IPS-15b (cell line): ENCODE data around the gene TNNC2.

ENCODE experiments used
- H3K27me3 ChIP-seq: one replicate; pipeline ENCODE4 v1.6.1; 2013; ENCODE audit warnings: low read length; ENCODE audit not compliant: control insufficient read depth, insufficient read depth
- H3K36me3 ChIP-seq: one replicate; pipeline ENCODE4 v1.6.1; 2013; ENCODE audit warnings: low read length; ENCODE audit not compliant: control insufficient read depth, insufficient read depth
- H3K4me1 ChIP-seq: one replicate; pipeline ENCODE4 v1.6.1; 2013; ENCODE audit warnings: mild to moderate bottlenecking, low read length; ENCODE audit not compliant: control insufficient read depth, insufficient read depth
- H3K4me3 ChIP-seq: one replicate; pipeline ENCODE4 v1.5.1; 2013; ENCODE audit warnings: low read depth, low read length
- H3K9ac ChIP-seq: one replicate; pipeline ENCODE4 v1.6.1; 2013; ENCODE audit warnings: low read depth, mild to moderate bottlenecking, low read length
- H3K9me3 ChIP-seq: one replicate; pipeline ENCODE4 v1.6.1; 2013; ENCODE audit warnings: mild to moderate bottlenecking, low read length; ENCODE audit not compliant: control insufficient read depth, insufficient read depth

The TNNC2 gene

DNA sequence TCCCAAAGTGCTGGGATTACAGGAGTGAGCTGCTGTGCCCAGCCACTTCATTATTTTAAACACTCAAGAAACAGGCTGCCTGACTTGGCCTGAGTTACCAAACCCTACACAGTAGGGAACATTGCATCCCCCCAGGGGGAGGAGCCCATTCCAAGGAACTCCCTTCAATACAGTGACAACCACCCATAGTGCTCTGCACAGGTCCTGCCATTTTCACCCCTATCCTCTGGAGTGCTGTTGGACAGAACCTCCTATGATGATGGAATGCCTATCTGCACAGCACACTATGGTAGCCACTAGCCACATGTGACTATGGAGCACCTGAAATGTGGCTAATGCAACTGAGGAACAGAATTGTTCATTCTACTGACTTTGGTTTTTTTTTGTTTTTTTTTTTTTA is 18.3 kb upstream of the TNNC2 start:
- Histone ChIP-seq H3K4me3 (no peak overlapping the region), H3K4me1 (no peaks in the 10 kb centered on the region), H3K27me3 (no peaks in the 10 kb centered on the region), H3K9me3 (no peaks in the 10 kb centered on the region), H3K36me3 (peaks cover 29% of the 10 kb centered on the region), H3K9ac (no peak overlapping the region)

DNA sequence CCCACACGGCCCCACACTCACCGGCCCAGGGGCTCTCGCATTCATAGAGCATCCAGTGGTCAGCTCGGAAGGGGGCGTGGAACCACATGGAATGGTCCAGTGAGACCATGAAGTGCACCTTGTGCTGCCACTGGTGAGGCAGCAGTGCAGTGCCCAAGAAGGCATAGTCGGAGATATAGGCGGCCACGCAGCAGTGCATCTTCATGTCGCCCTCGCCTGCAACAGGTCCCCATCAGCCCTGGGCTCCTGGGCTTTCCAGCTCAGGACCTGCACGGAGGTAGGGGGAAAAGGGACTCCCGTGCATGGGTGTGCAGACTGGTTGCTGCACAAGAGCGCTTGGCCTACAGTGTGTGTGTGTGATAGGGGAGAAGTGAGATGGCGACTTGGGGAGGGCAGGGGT is 16.4 kb upstream of the TNNC2 start:
- no peak overlapping the region for H3K4me3 ChIP-seq
- H3K4me1 ChIP-seq, result no peaks in the 10 kb centered on the region
- peaks cover 29% of the 10 kb centered on the region for H3K36me3 ChIP-seq
- H3K27me3 ChIP-seq, result no peaks in the 10 kb centered on the region
- H3K9ac ChIP-seq, result no peak overlapping the region
- no peaks in the 10 kb centered on the region for H3K9me3 ChIP-seq

DNA sequence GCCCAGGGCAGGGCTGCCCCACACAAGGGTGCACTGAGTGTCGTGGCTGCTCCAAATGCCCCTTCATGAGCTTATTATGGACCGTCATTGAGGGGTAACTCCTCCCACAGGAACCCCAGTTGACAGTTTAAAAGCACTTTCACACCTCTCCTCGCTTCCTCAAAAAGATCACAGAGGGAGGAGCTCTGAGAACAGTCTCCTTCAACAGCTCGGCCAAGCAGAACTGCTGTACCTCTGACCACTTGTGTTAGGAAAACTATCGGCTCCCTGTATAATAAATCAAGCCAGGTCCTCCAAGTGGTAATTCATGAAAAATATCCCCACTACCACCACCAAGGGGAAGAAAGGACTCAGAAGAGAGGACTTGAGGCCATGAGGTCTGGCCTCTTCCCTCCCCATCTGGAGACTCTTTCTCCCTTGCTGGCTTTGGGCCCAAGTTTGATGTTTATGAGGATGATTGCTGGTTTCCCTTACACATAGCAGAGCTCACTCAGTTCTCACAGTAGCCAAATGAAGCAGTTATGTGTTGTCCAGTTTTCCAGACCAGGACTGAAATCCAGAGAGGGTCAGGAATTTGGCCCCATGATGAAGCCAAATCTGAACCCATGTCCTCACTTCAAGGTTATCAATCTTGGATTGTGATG is 15.2 kb upstream of the TNNC2 start:
- Histone ChIP-seq H3K4me3 (no peak overlapping the region), H3K36me3 (peaks cover 29% of the 10 kb centered on the region), H3K9me3 (no peaks in the 10 kb centered on the region), H3K4me1 (no peaks in the 10 kb centered on the region), H3K9ac (no peak overlapping the region), H3K27me3 (no peaks in the 10 kb centered on the region)

DNA sequence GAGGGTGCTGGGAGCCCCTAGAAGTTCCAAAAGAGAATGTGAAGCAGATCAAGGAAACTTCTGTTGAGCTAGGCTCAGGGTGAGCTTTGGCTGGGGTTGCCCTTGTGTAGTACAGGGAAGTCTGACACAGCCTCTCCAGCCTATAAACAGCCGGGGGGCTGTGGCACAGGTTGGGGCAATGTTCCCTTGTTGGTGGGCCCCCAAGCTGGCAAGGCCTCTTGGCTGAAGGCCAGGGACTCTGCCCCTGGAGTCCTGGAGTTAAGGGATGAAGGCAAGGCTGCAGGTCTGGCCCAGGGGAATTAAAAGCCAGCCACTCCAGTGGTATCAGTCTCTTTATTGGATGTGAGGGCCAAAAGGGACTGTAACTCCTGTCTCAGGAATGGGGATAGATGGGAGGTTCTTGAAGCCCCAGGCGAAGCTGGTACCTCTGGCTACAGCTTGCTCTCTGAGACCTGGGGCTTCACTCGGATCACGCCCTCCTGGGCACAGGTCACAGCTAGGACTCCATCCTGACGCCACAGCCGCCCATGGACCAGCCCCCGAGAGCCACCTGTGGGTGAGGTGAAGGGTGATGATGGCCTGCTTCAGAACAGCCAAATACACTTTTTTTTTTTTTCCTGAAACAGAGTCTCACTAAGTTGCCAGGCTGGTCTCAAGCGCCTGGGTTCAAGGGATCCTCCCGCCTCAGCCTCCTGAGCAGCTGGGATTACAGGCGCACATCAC is 14.5 kb upstream of the TNNC2 start:
- Histone ChIP-seq H3K4me1 (no peaks in the 10 kb centered on the region), H3K27me3 (no peaks in the 10 kb centered on the region), H3K9ac (no peak overlapping the region), H3K4me3 (no peak overlapping the region), H3K9me3 (no peaks in the 10 kb centered on the region), H3K36me3 (peaks cover 27% of the 10 kb centered on the region)

DNA sequence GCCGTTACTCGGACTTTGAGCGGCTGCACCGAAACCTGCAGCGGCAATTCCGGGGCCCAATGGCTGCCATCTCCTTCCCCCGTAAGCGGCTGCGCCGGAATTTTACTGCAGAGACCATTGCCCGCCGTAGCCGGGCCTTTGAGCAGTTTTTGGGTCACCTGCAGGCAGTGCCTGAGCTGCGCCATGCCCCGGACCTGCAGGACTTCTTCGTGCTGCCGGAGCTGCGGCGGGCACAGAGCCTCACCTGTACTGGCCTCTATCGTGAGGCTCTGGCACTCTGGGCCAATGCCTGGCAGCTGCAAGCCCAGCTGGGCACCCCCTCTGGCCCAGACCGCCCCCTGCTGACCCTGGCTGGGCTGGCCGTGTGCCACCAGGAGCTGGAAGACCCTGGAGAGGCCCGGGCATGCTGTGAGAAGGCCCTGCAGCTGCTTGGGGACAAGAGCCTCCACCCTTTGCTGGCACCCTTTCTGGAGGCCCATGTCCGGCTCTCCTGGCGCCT is 13.6 kb upstream of the TNNC2 start:
- Histone ChIP-seq H3K4me1 (no peaks in the 10 kb centered on the region), H3K36me3 (peaks cover 27% of the 10 kb centered on the region), H3K4me3 (no peak overlapping the region), H3K9me3 (no peaks in the 10 kb centered on the region), H3K9ac (no peak overlapping the region), H3K27me3 (no peaks in the 10 kb centered on the region)

DNA sequence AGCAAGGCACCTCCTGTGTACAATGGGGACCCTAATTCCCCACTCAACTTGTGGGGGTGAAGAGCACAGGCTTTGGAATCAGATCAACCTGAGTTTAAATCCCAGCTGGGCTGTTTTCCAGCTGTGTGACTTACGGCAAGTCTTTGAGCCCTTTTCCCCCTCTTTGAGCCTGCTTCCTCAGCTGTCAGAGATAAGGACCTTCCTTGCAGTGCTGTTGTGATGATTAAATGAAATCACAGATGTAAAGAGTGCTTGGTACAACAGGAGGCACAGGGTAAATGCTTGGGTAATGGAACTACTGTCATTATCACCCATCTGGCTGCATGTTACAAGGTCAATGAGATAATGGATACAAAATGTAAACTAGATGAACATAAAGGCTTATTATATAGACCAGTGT is 9.7 kb upstream of the TNNC2 start:
- Histone ChIP-seq H3K4me3 (no peak overlapping the region), H3K9me3 (no peaks in the 10 kb centered on the region), H3K27me3 (no peaks in the 10 kb centered on the region), H3K4me1 (peaks cover 5% of the 10 kb centered on the region), H3K36me3 (peaks cover 11% of the 10 kb centered on the region), H3K9ac (no peak overlapping the region)

DNA sequence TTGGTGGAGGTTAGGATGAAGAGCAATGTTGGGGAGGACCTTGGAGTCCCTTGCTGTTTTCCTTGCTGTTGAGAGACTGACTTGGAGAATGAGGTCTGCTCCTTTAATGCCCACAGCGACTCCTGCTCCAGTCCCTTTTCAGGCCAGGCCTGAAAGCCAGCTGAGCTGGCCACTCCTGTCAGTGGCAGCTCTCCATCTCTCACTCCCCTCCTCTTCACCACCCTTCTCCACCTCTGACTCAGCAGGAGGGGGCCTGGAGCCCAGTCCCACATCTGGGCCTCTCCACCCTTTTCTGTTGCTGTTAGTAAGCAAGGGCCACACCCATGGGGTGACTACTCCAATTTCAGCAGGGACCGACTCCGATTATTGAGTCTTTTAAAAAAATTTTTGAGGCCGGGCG is 8.7 kb upstream of the TNNC2 start:
- H3K36me3 ChIP-seq, result peaks cover 6% of the 10 kb centered on the region
- H3K9me3 ChIP-seq, result no peaks in the 10 kb centered on the region
- H3K27me3 ChIP-seq, result no peaks in the 10 kb centered on the region
- no peak overlapping the region for H3K9ac ChIP-seq
- H3K4me3 ChIP-seq, result no peak overlapping the region
- H3K4me1 ChIP-seq, result peaks cover 5% of the 10 kb centered on the region

DNA sequence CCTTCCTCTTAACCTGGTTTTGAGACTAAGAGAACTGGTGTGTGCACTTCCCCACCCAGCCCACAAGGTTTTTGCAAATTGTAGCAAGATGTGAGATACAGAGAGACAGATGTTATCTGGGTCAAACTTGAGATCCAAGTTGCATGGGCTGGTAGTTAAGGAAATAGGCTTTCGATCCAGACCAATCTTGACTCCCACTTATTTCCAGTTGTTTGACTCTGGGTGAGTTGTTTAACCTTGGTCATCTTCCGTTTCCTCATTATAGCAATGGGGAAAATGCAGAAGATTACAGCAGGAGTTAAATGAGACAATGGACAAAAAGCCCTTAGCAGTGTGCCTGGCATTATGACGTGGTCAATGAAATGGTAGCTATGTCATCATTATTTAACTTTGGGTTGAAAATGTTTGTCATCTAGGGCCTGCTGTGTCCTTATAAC is 8.2 kb upstream of the TNNC2 start:
- no peaks in the 10 kb centered on the region for H3K9me3 ChIP-seq
- peaks cover 5% of the 10 kb centered on the region for H3K4me1 ChIP-seq
- no peak overlapping the region for H3K9ac ChIP-seq
- H3K36me3 ChIP-seq, result peaks cover 3% of the 10 kb centered on the region
- H3K27me3 ChIP-seq, result no peaks in the 10 kb centered on the region
- H3K4me3 ChIP-seq, result no peak overlapping the region

DNA sequence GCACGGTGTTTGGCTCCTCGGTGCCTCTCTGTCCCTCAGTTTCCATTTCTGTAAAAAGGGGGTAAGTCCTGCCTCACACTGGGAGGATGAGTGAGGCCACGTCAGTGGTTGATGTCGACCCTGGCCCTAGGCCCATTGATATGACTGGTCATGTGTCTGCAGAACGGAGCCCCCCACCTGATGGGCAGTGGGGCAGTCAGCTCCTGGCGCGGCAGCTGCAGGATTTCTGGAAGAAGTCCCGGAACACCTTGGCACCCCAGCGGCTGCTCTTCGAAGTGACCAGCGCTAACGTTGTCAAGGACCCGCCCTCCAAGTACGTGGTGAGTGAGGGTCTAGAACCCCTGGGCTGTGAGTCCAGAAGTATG is 7.7 kb upstream of the TNNC2 start:
- Histone ChIP-seq H3K4me3 (peak overlapping the region; percentile 87), H3K27me3 (no peaks in the 10 kb centered on the region), H3K4me1 (peaks cover 5% of the 10 kb centered on the region), H3K9ac (no peak overlapping the region), H3K36me3 (peaks cover 3% of the 10 kb centered on the region), H3K9me3 (no peaks in the 10 kb centered on the region)

DNA sequence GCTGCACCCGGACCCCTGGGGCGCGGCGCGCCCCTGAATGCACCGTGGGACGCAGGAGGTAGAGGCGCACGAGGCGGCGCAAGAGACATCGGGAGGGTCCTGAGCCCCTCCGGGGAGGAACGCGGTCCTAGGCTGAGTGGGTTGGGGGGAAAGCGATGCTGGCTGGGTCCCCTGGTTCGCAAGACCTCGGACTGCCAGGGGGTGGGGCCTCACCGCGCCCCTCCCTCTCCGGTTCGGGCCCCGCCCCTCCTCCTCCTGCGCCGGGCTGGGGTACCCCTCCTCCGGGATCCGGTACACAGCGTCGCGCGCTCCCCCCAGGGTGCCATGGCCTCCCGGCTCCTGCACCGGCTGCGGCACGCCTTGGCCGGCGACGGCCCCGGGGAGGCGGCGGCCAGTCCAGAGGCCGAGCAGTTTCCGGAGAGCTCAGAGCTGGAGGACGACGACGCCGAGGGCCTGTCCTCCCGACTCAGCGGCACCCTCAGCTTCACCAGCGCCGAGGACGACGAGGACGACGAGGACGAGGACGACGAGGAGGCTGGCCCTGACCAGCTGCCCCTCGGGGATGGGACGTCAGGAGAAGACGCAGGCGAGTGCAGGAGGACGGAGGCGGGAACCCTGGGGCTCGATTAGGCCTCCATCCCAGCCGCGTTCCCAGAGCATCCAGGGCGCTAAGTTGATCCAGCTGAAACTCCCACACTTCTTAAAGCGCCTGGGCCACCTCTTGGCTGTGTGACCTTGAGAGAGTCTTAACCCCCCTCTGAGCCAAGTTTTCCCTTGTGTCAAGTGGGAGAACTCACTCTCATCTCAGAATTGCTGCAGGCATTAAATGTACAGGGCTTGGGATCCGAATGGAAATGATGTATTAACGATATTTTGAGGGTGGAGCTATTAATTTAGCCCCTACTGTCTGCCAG is 7.0 kb upstream of the TNNC2 start:
- peak overlapping the region; percentile 70 for H3K9ac ChIP-seq
- H3K4me1 ChIP-seq, result peaks cover 5% of the 10 kb centered on the region
- no peaks in the 10 kb centered on the region for H3K9me3 ChIP-seq
- peak overlapping the region; percentile 87 for H3K4me3 ChIP-seq
- no peaks in the 10 kb centered on the region for H3K27me3 ChIP-seq
- H3K36me3 ChIP-seq, result peaks cover 3% of the 10 kb centered on the region

DNA sequence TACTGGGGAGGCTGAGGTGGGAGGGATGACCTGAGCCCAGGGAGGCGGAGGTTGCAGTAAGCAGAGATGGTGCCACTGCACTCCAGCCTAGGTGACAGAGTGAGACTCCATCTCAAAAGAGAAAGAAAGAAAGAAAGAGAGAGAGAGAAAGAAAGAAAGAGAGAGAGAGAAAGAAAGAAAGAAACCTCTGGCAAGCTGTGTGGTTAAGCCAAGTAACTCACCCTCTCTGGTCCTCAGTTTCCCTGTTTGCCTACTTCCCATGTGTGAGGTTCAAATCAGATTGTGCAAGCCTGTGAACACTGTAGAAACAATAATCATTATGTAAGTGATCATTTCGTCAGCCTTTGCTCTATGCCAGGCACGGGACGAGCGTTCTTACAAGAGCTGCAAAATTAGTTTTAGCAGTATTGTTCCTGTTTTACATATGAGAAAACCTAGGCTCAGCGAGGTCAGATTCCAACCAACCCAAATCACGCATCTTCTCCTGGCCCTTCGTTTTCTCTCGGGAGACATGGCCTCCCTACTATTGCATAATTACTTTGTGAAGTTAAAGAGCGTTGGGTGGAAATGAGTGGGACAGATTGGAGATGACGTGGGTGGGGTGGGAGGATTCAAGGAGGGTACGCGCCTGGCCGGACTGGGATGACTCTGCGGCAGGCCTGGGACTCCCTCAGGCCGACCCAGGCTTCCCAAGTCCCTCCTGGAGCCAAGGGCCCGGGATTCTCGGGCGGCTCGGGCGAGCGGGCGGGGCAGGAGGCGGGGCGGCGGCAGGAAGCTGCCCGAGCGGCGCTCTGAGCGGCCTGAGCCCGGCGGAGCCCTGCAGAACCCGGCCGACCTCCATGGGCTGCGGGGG is 6.1 kb upstream of the TNNC2 start, which contains the start of gene SNX21:
SNX21 (plus strand) TSS at position 770 of the 853 bp plus-strand sequence. CDS start 121 bp downstream, outside the sequence.
- H3K27me3 ChIP-seq, result no peaks in the 10 kb centered on the region
- peak within 1 kb of the TSS; percentile 87 for H3K4me3 ChIP-seq
- H3K9me3 ChIP-seq, result no peaks in the 10 kb centered on the region
- H3K4me1 ChIP-seq, result peaks cover 5% of the 10 kb centered on the region
- H3K9ac ChIP-seq, result peak within 1 kb of the TSS; percentile 70
- H3K36me3 ChIP-seq, result peaks cover 2% of the 10 kb centered on the region
